H9 (cell line): ENCODE data around the gene HEPHL1. TPM values are rescaled to one million over a fixed set of nuclear protein-coding genes. Genes with fewer than 3 reads are reported as not detected.

ENCODE experiments used
- total RNA-seq: library from RNA; stranded (reverse); gene quantifications from 2 replicates; pipeline ENCODE4 v1.2.1, GENCODE V29; 2021

HEPHL1 gene
- total RNA-seq, 1 experiment from 2014 or later, result not detected

Other genes starting within 250 kb of the HEPHL1 start
- gene MED17, start 237.1 kb upstream of the HEPHL1 start, total RNA-seq, result 38.3 and 43.3 TPM in 2 replicates
- gene VSTM5, start 170.7 kb upstream of the HEPHL1 start, total RNA-seq, result not detected in 2 replicates
- 37.4 and 37.5 TPM in 2 replicates for gene PANX1, start 107.5 kb downstream of the HEPHL1 start, total RNA-seq